ENCODE results near the gene HIP1R.
"Not testable (repeated sequence)": the region's sequence is repeated elsewhere in the genome, so short reads cannot be mapped to it uniquely, and the experiment has no call there.

Gene HIP1R

DNA sequence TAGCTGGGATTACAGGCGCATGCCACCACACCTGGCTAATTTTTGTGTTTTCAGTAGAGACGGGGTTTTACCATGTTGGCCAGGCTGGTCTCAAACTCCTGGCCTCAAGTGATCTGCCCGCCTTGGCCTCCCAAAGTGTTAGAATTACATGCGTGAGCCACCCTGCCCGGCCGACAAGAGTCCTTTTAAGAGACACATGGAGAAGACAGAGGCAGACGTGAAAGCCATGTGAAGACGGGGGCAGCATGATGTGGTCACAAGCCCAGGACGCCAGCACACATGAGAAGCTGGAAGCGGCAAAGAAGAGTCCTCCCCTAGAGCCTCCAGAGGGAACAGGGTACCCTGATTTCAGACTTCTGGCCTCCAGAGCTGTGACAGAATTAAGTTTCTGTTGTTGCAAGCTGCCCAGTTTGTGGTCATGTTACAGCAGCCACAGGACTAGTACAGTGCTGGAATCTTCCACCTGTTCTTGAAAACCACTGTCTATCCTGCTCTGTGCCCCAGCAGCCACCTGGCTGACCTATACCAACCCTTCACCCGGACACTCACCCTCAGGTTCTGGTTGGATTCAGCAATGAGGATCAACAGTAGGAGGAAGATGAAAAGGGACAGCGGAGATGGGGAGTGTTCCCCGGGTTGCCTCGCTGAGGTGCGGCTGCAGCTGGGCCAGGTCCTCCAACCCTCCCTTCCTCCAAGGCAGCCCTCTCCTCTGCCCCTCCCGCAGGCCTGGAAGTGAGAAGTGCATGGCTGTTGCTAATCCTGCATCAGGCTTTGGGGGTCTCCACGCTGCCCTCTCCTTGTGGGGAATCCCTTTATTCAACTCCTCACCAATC is 43.7 kb downstream of the HIP1R start:
- no peak for DNase-seq

DNA sequence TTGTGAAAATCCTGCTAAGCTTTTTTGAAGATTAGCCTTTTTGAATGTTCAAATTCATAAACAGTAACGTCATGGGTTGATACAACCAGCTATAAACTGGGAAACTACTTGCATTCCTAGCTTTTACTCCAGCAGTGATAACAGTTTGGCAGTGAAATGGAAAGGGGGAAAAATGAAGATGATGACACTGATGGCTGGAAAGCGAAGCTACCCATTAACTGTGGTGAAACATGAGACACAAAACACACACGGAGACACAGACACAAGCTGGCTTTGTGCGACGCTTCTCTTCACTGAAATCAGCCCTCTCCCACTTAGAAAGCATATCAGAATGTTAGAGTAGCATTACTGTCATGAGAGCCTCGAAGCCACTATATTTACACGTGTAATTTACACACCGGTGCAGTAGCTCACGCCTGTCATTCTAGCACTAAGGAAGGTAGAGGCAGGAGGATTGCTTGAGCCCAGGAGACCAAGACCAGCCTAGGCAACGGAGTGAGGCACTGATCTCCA is 45.0 kb downstream of the HIP1R start:
- no peak for DNase-seq

DNA sequence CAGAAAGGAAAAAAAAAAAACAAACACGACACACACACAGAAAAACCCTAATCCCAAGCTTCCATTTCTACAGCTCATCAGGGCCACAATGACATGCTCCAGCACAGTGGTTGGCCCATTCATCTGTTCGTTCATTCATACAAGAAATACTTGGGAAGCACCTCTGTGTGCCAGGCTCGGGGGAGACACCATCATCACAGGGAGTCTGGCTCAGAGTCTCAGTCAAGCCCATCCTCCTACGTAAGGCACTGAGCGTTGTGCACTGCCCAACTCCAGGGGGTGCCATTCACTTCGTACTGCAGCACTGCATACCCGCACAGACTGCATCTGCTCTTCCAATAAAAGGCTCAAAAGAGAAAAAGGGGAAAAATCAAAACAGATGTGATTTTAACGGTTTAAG is 45.4 kb downstream of the HIP1R start:
- no peak for DNase-seq

DNA sequence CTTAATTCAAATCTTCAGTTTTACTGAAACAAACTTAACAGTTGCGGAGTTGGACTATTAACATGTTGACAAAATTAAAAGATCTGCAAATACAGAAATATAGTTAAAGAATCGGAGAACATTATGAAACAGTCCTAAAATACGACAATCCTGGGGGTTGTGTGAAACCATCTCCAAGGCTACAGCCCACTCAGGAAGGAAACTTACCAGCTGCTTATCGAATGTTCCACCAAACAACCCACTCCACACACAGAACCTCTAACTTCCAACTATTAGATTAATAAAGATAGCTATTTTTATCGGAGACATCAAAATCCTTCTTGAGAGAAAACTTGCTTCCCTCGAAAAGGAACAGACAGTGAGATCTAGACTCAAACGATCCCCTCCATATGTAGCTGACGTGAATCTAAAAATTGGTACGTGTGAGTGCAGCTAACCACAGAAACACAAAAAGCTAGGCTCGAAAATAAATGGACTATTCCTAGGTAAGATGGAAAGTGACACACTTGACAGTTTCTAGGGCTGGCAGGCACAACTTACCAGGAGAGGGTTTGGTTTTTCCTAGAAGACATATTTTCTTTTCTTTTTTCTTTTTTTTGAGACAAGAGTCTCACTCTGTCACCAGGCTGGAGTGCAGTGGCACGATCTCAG is 47.8 kb downstream of the HIP1R start:
- no peak for DNase-seq

DNA sequence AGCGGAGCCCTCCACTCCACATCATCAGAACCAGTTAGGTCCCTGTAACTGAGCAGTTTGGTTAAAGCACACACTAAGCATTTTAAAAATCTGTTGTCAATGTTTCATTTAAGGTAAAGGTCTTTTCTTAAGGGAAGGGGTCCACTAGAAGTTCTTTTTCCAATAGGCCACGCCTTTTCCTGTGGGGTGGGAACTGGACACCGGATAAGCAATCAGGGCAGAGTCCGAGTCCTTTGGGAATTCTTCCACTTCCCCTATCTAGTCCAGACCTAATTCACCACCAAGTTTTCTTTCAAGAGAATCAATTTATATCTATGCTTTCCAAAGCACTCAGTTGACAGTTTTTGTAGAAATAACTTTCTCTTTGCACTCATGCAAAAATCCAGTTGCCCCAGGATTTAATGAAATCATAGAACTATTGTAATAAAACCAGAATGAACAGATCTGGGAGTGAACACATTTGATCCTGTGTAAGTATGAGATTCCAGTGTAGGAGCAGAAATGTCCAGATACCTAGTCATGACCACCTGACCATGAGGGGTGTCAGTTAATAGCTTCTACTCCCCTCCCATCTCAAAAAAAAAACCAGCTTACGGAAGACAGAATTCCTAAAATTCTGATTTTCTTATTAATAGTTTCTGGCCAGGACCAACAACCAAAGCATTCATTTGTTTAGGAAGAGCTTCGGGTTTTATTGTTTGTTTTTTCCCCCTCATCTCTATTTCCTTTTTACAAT is 49.0 kb downstream of the HIP1R start:
- no peak for DNase-seq

DNA sequence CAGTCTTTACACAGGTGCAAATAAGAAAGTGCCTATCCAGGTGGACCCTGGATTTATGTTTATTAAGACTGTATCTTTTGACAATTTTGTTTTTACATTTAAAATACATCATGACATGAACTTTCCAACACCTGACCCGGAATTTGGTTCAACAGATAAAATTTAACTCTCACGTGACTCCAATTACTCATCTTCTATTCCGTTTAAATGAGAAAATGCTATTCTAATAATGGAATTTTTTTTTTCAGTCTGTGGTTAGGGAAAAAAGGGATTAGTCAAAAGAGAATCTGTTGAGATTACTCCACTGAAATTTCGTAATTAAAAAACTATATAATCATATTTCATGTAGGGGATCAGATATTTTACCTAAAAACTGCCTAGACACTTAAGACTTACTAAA is 49.6 kb downstream of the HIP1R start:
- no peak for DNase-seq

DNA sequence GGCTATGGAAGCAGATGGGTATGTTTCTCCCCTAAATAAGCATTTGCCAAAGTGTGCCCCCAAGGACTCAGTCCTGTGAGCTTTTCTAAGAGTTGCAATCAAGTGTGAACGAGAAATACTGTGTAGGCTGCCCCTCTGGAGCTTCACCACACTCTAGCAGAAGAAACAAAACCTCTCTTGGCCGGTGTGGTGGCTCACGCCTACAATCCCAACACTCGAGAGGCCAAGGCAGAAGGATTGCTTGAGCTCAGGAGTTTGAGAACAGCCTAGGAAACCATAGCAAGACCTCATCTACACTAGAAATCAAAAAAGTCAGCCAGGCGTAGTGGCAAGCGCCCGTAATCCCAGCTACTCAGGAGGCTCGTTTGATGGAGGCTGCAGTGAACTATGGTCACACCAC is 50.9 kb downstream of the HIP1R start:
- no peak for DNase-seq

DNA sequence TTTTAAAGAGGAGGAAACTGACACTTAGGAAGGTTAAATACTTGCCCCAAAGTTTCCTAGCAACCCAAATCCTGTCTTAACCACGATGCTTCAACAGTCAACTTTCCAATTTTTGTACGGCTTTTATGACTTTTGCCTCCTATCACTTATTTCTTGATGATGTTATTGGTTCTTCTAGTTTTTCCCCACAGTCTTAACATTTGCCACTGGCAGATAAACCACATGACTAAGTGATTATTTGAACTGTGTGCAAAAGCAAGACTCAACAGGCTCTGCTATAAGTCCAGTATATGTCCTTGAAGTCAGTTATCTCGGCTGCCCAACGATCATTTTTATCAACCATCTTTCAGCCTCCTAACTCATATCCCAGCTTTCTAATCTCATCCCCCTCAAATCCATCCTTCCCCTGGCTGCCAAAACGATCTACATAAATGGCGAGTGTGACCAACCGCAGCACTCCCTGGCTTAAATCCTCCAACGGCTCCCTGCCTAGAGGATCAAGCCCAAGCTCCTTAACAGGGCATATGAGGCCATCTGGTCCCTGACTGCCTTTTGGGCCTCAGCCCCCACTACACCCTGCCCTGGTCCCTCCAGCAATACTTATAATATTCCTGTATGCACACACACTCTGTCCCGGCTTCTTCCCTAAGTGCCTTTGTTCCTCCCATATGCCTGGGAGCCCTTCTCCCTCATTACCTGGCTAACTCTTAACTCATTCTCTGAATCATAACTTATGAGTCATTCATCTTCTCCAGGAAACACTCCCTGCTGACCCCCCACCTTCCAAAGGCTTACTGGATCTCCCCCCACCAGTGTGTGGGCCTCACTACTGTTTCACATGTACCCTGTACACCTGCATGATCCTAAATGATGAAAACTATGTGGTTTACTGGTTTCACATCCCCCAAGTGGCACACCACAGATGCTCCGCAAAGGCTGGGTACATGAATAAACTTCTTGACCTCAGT is 51.9 kb downstream of the HIP1R start:
- DNase-seq, result no peak

DNA sequence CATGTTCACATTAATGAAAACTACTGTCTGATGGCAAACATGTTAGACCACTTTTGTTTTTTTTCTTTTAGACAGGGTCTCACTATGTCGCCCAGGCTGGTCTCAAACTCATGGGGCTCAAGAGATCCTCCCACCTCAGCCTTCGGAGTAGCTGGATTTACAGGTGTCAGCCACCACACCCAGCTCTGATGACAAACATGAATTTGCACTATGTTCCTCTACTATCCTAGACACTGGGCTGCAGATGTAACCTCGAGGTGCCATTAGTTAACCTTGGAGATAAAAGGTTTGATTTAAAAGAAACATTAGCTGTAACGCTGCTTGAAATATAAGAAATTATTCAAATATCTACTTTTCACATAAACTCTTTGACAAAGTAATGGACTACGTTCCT is 52.6 kb downstream of the HIP1R start:
- no peak for DNase-seq

DNA sequence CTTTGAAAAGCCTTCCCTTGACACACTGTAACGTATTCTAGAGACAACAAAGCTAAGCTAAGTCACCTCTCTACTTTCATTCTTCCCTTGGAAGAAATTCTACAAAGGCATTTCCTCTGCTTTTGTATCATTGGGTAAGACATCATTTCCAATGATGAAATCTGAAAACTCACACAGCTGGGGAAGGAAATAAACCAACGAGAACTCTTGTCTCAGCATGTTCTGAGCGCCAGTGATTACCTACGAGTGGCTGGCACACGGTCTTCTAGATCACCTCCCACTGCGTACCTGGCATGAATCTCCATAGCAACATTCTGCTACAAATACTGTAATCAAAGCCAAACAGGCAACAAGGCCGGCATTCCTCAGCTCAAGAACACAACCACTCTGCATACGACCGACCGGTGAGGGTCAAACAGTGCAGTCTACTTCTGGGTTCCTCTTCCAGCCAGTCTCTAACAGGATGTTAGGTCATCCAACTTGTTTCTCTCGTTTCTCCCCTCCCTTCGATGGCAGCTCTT is 53.0 kb downstream of the HIP1R start:
- DNase-seq, result peak; percentile 97

DNA sequence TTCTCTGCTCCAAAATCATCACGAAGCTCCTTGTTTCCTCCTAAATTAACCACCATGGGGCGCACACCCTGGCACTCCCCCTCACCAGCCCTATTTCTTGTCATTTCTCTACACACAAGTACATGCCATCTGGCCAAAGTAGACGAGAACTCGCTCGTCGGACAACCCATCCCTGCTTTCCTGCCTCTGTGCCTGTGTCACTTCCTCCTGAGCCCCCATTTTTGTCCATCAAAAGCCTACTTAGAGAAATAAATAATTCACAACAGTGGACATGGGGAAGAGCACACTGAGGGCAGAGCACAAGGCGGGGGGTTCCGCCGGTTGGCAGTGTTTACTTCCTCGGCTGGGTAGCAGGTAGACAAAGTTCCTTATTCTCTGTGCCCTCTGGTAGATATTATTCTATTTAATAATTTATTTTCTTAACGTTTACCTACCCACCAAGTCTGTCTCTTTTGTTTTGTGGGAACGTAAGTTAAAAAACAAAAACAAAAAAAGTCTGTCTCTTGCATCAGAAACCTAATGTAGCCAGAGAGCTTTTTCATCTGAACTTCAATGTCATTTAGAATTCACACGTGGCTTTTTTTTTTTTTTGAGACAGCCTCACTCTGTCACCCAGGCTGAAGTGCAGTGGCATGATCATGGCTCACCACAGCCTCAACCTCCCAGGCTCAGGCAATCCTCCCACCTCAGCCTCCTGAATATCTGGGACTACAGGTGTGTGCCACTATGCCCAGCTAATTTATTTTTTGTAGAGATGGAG is 54.7 kb downstream of the HIP1R start:
- no peak for DNase-seq

DNA sequence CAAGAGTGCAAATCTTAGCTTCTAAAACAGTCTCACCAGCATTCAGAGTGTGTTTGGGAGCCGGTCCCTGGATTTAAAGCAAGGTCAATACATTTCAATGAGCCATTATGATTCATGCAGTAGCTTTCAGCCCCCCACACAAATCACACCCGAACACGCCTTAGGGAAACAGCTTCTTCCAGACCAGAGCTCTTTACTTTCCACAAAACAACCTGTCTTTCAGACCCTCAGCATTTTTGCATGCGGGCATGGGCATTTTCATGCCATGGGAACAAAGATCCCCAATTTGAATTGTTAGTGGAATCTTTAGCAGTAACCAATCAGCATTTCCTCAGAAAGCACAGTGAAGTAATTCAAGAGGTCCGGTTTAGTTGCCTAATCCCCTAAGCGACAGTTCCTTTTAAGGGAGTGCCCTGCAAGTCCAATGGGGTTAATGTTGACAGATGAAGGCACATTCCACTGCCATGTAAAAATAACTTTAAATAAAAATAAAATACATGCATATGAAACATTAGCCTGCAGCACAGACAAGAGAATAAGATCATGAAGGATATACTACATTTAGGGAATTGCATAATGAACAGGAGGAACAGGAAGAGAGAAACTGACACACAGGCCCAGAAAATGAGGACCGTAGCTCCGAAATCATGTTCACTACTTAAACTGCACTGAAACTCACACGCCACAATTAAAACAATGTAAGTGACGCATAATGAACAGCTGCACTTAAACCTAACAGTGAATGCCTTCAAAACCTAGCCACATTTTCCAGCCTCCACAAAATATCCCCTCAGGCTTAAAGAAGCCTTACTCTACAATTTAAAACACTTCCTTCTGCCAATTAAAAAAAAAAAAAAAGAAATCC is 56.6 kb downstream of the HIP1R start:
- no peak for DNase-seq

DNA sequence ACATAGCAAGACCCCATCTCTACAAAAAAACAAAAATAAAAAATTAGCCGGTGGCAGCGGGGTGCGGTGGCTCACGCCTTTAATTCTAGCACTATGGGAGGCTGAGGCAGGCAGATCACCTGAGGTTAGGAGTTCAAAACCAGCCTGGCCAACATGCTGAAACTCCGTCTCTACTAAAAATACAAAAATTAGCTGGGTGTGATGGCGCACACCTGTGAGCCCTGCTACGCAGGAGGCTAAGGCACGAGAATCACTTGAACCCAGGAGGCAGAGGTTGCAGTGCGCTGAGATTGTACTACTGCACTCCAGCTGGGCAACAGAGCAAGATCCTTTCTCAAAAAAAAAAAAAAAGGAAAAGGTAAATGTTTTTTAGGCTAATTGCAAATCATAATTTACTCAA is 57.5 kb downstream of the HIP1R start:
- DNase-seq, result not testable (repeated sequence)

DNA sequence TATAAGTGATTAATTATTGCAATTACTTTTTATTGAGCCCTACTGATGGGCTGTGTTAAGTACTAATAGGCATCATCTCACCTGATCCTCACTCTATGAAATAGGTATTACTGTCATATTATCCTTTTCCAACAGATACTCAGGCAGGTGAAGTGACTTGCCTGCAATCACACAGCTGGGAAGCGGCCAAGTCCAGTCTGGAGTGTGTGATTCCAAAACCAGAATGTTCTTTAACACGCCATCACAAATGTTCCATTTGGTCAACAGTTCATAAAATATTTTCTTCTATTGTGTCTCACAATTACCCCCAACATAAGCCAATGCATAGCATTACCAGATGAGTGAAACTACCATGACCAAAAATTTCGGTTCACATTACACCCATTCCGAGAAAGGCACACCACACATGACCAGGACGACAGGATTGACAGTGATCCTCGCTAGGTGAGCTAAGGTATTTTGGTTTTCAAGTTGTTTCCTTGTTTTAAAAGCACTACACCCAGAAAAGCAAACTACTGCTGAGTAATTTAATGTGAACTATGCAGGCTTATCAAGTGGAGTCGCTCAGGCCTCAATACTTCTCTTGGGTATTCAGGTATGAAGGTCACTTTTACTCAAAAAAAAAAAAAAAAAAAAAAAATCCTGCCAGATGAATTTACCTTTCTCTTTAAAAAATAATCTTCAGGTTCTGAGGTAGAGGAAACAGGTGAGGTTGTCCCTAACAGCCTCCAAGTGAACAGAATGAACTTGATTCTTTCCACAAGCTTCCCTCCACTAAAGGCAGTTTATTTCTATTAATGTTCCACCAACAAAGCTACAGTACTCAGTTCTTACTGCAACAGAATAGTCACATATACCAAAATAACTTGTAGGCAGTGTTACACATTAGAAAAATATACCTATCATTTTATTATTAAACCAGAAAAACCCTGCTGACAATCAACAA is 58.2 kb downstream of the HIP1R start:
- peak; percentile 40 for DNase-seq

DNA sequence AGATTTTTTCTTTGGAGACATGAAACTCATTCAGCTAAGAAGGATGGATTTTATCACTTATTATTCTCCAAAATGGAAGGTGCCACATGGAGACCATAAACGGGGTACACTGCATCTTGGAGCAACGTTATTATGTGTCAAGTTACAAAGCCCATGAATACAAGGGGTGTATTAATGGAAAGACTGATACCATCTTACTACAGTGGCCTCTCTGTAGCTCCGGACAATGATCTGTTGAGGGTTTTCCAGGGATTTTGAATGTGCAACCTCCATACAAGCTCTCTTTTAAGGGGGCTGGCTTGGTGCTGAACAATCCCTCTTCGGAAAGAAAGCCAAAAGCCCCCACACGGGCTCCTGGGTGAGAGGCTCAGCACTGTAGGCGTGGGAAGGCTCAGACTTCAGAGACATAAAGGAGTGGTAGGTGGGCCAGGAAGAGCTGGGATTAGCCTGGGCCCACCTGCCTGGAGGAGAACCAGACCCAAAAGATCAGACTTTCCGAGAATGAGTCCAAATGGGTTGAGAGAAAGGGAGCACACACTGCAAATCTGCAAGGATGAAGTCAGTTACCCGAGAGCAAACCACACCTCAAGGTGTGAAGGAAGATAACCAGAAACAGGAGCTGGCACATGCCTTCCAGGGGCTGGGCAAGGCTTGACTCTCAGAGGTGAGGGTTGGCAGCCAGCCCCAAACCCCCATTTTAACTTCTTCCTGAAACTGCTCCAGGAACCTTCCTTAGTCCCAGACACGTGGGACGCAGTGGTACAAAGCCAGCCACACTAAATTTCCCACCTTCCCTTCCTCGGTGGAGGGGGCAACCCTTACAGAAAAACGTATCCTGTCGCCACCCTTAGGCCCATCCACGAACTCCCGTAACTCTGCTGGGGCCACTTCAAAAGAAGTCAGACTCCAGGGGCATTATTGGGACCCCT is 59.2 kb downstream of the HIP1R start:
- DNase-seq, result no peak

DNA sequence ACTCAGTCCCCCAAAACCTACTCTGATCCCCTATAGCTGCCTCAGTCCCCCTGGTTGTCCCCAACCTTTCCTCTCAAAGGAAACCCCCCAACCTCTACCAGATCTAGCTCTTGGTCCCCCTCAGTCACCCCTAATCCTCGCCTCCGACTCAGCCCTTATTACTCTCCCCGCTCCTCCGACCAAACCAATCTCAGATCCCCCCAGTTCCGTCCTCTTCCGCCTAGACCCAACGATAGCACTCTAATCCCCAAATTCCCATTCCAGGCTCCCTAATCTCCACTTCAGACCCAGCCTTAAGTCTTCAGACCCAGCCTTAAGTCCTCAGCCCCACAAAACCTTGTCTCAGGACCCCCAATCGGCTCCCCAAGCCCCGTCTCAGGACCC is 60.1 kb downstream of the HIP1R start:
- DNase-seq, result no peak

DNA sequence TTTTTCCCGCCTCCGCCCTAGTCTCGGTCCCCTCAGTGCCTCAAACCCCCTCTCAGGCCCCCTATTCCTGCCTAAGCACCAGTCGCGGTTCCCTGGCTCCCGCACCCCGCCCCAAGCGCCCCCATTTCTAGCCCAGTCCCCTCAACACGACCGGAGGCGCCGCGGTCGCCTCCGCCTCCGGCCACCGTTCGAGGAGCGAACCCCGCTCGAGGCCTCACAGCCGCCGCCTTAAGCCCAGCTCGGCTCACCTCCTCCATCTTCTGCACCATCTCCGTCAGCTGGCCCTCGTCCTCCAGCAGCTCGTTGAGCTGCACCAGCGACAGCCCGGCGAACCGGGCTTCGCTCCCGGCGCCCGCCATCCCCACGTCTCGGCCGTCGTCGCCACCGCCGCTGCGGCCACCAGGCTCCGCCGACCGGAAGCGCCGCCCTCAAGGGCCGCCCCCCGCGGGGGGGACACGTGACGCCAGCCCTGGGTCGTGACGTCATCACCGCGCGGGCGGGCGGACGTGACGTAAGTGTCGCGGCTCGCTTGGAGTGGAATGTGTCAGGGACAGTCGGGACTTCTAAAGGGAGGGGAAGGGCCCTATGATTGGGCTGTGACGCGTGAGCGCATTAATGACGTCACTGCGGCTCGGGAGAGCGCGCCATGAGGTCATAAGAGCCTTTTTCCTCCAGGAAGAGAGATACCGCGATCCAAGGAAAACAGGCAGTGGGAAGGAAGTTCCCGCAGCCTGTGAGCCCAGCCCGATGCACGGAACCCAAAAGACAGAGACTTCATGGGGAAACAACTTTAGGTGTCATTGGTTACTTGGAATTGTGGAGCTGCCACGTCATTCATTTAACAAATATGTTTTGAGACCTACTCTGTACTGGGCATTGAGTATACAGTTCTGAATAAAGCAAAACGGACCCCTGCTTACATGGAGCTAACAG is 60.7 kb downstream of the HIP1R start, which contains the start of gene VPS37B:
Gene VPS37B (minus strand): TSS at position 421 of the 933 bp plus-strand sequence. CDS start 62 bp downstream, at position 359.
- peak; percentile 42 for DNase-seq

Data from DMS79 treated with DMSO at 0.1 percent for 48 hours (cell line).